ENCODE measurements around the gene TMEM156. TPM values are rescaled to one million over a fixed set of nuclear protein-coding genes. Genes with fewer than 3 reads are reported as not detected.

The TMEM156 gene
- polyA plus RNA-seq, 1 of the 3 experiments (the other 2 are of a cell fraction): 0.13 TPM

DNA sequence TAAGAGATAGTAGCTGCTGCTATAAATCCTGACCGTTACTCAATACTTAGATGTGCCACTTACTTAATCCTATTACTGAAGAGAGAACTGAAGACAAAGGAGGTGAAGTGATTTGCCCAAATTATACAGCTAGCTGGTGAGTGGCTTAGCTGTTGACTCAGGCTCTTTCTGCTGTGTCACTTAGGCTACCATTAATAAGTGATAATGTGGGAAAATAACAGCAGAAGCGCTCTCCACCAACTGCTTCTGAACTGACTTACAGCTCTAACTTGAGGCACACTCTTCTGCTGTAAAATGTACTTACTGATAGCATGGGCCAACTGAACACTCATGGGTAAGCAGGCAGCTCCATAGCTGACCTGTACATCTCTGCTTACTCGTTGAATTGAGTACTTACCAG lies 22.3 kb upstream of the TMEM156 start:
- Histone ChIP-seq H3K9me3 (no peaks in the 10 kb centered on the region), H4K20me1 (ENCODE audit: insufficient read depth) (peaks cover 10% of the 10 kb centered on the region; the same call in 1 of the 2 replicates), H3K4me1 (ENCODE audit: control insufficient read depth in 1 of 2, insufficient read depth in 2 of 2, low read depth in 1 of 2, low read length in 1 of 2) (peaks cover 2 to 14% of the 10 kb centered on the region in 2 experiments; a peak in 3 of 4 replicates), H3K36me3 (replicated peaks in 1 of 2; ENCODE audit: control insufficient read depth in 1 of 2, insufficient read depth in 2 of 2, low read length in 1 of 2) (no peaks in the 10 kb centered on the region), H2AFZ (ENCODE audit: low read depth) (no peak overlapping the region), H3K4me3 (ENCODE audit: low read depth in 2 of 2, low read length in 1 of 2) (no peak overlapping the region), H3K4me2 (no peak overlapping the region), H3K27me3 (ENCODE audit: insufficient read depth) (no peaks in the 10 kb centered on the region), H3F3A (replicated peaks; ENCODE audit: insufficient read depth) (no peaks in the 10 kb centered on the region), H3K79me2 (ENCODE audit: insufficient read depth) (peaks cover 94% of the 10 kb centered on the region), H3K9me2 (no peaks in the 10 kb centered on the region), H3K9ac (no peak overlapping the region), H3K27ac (ENCODE audit: low read depth in 2 of 2, low read length in 1 of 2) (no peak overlapping the region)
- WGBS (ENCODE audit: low lambda C conversion rate): 98% methylated on average over 3 of the region's 3 CpGs
- ChIA-PET POLR2A (no interaction called here), CTCF (interaction anchor here (1.2 to 2.4 kb wide), 3 partner anchors 8 to 81 kb away, joined by 4 to 7 read pairs (median 7); no protein-coding TSS in a partner anchor)
- no peak for TF ChIP-seq FOSL2 (IDR thresholded peaks at IDR 0.05; ENCODE audit: borderline replicate concordance, low read depth)
- TF ChIP-seq TAF1 (IDR thresholded peaks at IDR 0.05; ENCODE audit: borderline replicate concordance, low read depth, low read length): no peak
- TF ChIP-seq, protein P1, sequence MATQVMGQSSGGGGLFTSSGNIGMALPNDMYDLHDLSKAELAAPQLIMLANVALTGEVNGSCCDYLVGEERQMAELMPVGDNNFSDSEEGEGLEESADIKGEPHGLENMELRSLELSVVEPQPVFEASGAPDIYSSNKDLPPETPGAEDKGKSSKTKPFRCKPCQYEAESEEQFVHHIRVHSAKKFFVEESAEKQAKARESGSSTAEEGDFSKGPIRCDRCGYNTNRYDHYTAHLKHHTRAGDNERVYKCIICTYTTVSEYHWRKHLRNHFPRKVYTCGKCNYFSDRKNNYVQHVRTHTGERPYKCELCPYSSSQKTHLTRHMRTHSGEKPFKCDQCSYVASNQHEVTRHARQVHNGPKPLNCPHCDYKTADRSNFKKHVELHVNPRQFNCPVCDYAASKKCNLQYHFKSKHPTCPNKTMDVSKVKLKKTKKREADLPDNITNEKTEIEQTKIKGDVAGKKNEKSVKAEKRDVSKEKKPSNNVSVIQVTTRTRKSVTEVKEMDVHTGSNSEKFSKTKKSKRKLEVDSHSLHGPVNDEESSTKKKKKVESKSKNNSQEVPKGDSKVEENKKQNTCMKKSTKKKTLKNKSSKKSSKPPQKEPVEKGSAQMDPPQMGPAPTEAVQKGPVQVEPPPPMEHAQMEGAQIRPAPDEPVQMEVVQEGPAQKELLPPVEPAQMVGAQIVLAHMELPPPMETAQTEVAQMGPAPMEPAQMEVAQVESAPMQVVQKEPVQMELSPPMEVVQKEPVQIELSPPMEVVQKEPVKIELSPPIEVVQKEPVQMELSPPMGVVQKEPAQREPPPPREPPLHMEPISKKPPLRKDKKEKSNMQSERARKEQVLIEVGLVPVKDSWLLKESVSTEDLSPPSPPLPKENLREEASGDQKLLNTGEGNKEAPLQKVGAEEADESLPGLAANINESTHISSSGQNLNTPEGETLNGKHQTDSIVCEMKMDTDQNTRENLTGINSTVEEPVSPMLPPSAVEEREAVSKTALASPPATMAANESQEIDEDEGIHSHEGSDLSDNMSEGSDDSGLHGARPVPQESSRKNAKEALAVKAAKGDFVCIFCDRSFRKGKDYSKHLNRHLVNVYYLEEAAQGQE (IDR thresholded peaks at IDR 0.05; ENCODE audit: low read depth, low read length): no peak
- no peak for TF ChIP-seq POLR2AphosphoS5 (IDR thresholded peaks at IDR 0.05; ENCODE audit: low read depth, low read length)
- no peak for TF ChIP-seq ELF1 (IDR thresholded peaks at IDR 0.05)
- TF ChIP-seq, protein P2, sequence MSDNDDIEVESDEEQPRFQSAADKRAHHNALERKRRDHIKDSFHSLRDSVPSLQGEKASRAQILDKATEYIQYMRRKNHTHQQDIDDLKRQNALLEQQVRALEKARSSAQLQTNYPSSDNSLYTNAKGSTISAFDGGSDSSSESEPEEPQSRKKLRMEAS (IDR thresholded peaks at IDR 0.05; ENCODE audit: low read depth): no peak
- TF ChIP-seq NRF1 (IDR thresholded peaks at IDR 0.05; ENCODE audit: low read depth, low read length): no peak
- no peak for TF ChIP-seq MEF2A (IDR thresholded peaks at IDR 0.05; ENCODE audit: borderline replicate concordance, low read depth)
- no peak for TF ChIP-seq SIN3A (IDR thresholded peaks at IDR 0.05; ENCODE audit: borderline replicate concordance, low read depth, low read length)
- TF ChIP-seq, protein P3, sequence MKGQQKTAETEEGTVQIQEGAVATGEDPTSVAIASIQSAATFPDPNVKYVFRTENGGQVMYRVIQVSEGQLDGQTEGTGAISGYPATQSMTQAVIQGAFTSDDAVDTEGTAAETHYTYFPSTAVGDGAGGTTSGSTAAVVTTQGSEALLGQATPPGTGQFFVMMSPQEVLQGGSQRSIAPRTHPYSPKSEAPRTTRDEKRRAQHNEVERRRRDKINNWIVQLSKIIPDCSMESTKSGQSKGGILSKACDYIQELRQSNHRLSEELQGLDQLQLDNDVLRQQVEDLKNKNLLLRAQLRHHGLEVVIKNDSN (IDR thresholded peaks at IDR 0.05; ENCODE audit: borderline replicate concordance, low read depth): no peak
- DNase-seq: no peak

GRCh38 chr4:39053983-39054382 lies 21.8 kb upstream of the TMEM156 start:
- H3K4me1 ChIP-seq (ENCODE audit: control insufficient read depth in 1 of 2, insufficient read depth in 2 of 2, low read depth in 1 of 2, low read length in 1 of 2): peaks cover 2 to 14% of the 10 kb centered on the region in 2 experiments; a peak in 3 of 4 replicates
- H2AFZ ChIP-seq (ENCODE audit: low read depth): no peak overlapping the region
- H3K9me3 ChIP-seq: no peaks in the 10 kb centered on the region
- no peak overlapping the region for H3K4me2 ChIP-seq
- H3K9ac ChIP-seq: no peak overlapping the region
- DNase-seq: no peak
- H3K27me3 ChIP-seq (ENCODE audit: insufficient read depth): no peaks in the 10 kb centered on the region
- 92% methylated on average over 4 of the region's 4 CpGs for WGBS (ENCODE audit: low lambda C conversion rate)
- H3K27ac ChIP-seq (ENCODE audit: low read depth in 2 of 2, low read length in 1 of 2): no peak overlapping the region
- peaks cover 0 to under 1% of the 10 kb centered on the region in 2 experiments for H3K36me3 ChIP-seq (replicated peaks in 1 of 2; ENCODE audit: control insufficient read depth in 1 of 2, insufficient read depth in 2 of 2, low read length in 1 of 2)
- H3F3A ChIP-seq (replicated peaks; ENCODE audit: insufficient read depth): no peaks in the 10 kb centered on the region
- POLR2A ChIA-PET: interaction anchor here (1.3 kb wide), 1 partner anchor 10 kb away, joined by 4 read pairs; no protein-coding TSS in a partner anchor
- CTCF ChIA-PET: interaction anchor here (0.7 to 2.4 kb wide), 4 partner anchors 17 to 121 kb away, joined by 3 to 7 read pairs (median 5); no protein-coding TSS in a partner anchor
- no peak overlapping the region for H3K4me3 ChIP-seq (ENCODE audit: low read depth in 2 of 2, low read length in 1 of 2)
- H3K9me2 ChIP-seq: no peaks in the 10 kb centered on the region
- peaks cover 10% of the 10 kb centered on the region; the same call in 1 of the 2 replicates for H4K20me1 ChIP-seq (ENCODE audit: insufficient read depth)
- peaks cover 94% of the 10 kb centered on the region for H3K79me2 ChIP-seq (ENCODE audit: insufficient read depth)
- TF ChIP-seq FOXJ3 (CRISPR knock-in tag; IDR thresholded peaks at IDR 0.05) (no peak), USF2 (IDR thresholded peaks at IDR 0.05; ENCODE audit: borderline replicate concordance, low read depth, low read length) (no peak), GATA2 (CRISPR knock-in tag; IDR thresholded peaks at IDR 0.05) (no peak), CTCF (IDR thresholded peaks at IDR 0.05) (no peak), ELF1 (IDR thresholded peaks at IDR 0.05) (no peak), NRF1 (IDR thresholded peaks at IDR 0.05; ENCODE audit: low read depth, low read length) (no peak), JUND (IDR thresholded peaks at IDR 0.05) (no peak), EP300 (IDR thresholded peaks at IDR 0.05; ENCODE audit: borderline replicate concordance in 1 of 2, low read depth in 1 of 2, low read length in 1 of 2) (no peak), ZBTB33 (IDR thresholded peaks at IDR 0.05; ENCODE audit: borderline replicate concordance, low read depth) (no peak), SMC3 (IDR thresholded peaks at IDR 0.05; ENCODE audit: low read depth, low read length) (no peak)
